ENCODE results near the gene GABARAPL2. TPM values are rescaled to one million over a fixed set of nuclear protein-coding genes. Genes with fewer than 3 reads are reported as not detected.
"Not testable (repeated sequence)": the region's sequence is repeated elsewhere in the genome, so short reads cannot be mapped to it uniquely, and the experiment has no call there.

Gene GABARAPL2
- total RNA-seq, 5 donors from 2014 or later (not counting 1 experiment from before 2014, with no cell fraction given), result 70.9 to 78.6 (median 76.4) TPM

GRCh38 chr16:75591927-75592326 lies 25.7 kb downstream of the GABARAPL2 start:
- H3K4me3 ChIP-seq (ENCODE audit: control insufficient read depth in 1 of 2, extremely low read depth in 1 of 2, low read length in 1 of 2); H3K27ac ChIP-seq (ENCODE audit: low read length); H3K4me1 Mint-ChIP-seq; H3K9me3 ChIP-seq; H3K4me3 Mint-ChIP-seq; H3K4me1 ChIP-seq (ENCODE audit: control insufficient read depth in 1 of 2, extremely low read depth in 1 of 2, insufficient read depth in 2 of 2, low read length in 2 of 2); H3K27me3 Mint-ChIP-seq; H3K27ac Mint-ChIP-seq; CTCF ChIA-PET; H3K27me3 ChIP-seq (replicated peaks in 1 of 2; ENCODE audit: control insufficient read depth in 2 of 2, extremely low read depth in 1 of 2, insufficient read depth in 2 of 2, low read length in 1 of 2); ATAC-seq (replicated peaks in 1 of 4); DNase-seq; H3K9me3 Mint-ChIP-seq: not testable (repeated sequence)
- peaks cover 22% of the 10 kb centered on the region for H3K36me3 Mint-ChIP-seq
- peaks cover under 1 to 17% of the 10 kb centered on the region in 2 donors for H3K36me3 ChIP-seq (ENCODE audit: control insufficient read depth in 2 of 2, extremely low read depth in 1 of 2, insufficient read depth in 1 of 2, low read length in 1 of 2)
- 95% methylated on average over 6 of the region's 9 CpGs for WGBS (ENCODE audit: insufficient coverage)
- POLR2A ChIA-PET, result interaction anchor here in 1 of 2 donors (0.7 kb wide), 1 partner anchor 27 kb away, joined by 3 read pairs; no protein-coding TSS in a partner anchor

- DNase-seq (no peak), ATAC-seq (replicated peaks in 1 of 4) (no peak)
- Mint-ChIP-seq H3K36me3 (peaks cover 35% of the 10 kb centered on the region), H3K9me3 (peaks cover 0 to 5% (median 5%) of the 10 kb centered on the region in 3 donors), H3K27me3 (no peaks in the 10 kb centered on the region), H3K4me3 (no peak overlapping the region), H3K4me1 (peaks cover 7% of the 10 kb centered on the region in 3 donors), H3K27ac (no peak overlapping the region)
- Histone ChIP-seq H3K9me3 (no peaks in the 10 kb centered on the region), H3K4me1 (ENCODE audit: control insufficient read depth in 1 of 2, extremely low read depth in 1 of 2, insufficient read depth in 2 of 2, low read length in 2 of 2) (no peaks in the 10 kb centered on the region), H3K36me3 (ENCODE audit: control insufficient read depth in 2 of 2, extremely low read depth in 1 of 2, insufficient read depth in 1 of 2, low read length in 1 of 2) (peaks cover 5 to 18% of the 10 kb centered on the region in 2 donors), H3K27ac (ENCODE audit: low read length) (no peak overlapping the region), H3K4me3 (ENCODE audit: control insufficient read depth in 1 of 2, extremely low read depth in 1 of 2, low read length in 1 of 2) (no peak overlapping the region), H3K27me3 (replicated peaks in 1 of 2; ENCODE audit: control insufficient read depth in 2 of 2, extremely low read depth in 1 of 2, insufficient read depth in 2 of 2, low read length in 1 of 2) (no peaks in the 10 kb centered on the region)
- WGBS (ENCODE audit: insufficient coverage), result 89% methylated on average over 3 of the region's 6 CpGs
- ChIA-PET POLR2A (no interaction called here), CTCF (no interaction called here)
Measured at GRCh38 chr16:75593308-75593707, 27.1 kb downstream of the GABARAPL2 start.

DNA sequence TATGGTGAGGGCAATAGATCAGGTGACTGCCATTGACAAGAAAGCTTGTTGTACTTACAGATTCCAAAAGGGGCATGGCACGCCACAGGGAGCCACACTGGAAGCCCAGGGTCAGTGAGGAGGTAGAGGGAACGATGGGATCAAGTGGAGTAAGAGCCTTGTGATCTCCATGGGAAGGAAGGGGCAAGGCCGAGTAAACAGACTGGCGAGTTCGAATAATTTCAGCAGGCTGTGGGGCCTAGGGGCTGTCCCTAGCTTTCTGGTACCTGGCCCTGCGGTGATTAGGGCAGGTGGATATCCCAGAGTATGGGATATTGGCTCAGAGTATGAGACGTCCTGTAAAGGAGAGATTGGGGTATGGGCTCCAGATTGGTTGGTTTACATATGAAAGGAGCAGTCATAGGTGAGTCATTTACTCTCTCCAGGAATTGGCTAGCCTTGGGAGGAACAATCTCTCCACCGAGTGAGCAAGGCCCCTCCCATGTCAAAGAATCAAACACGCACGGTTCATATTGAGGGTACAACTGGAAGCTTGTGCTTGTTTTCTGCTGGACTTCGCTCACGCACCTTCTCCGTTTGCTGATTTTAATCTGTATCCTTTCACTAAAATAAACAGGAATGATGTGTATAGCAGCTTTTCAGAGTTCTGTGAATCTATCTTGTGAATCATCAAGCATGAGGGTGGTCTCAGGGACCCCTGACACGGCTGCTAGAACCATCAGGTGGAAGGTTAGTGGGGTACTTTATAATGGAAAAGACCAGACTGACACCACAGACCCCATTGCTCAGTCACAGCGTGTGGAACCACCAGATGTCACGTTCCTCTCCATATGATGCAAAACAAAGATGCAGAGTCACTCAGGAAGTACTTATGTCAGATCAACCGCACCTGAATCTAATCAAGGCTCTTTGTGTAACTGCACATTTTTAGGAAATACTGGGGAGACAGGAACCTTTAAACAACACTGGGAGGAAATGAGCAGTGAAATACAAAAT lies 27.9 kb downstream of the GABARAPL2 start:
- Histone ChIP-seq H3K27me3 (replicated peaks in 1 of 2; ENCODE audit: control insufficient read depth in 2 of 2, extremely low read depth in 1 of 2, insufficient read depth in 2 of 2, low read length in 1 of 2) (no peaks in the 10 kb centered on the region), H3K27ac (ENCODE audit: low read length) (no peak overlapping the region), H3K4me3 (ENCODE audit: control insufficient read depth in 1 of 2, extremely low read depth in 1 of 2, low read length in 1 of 2) (no peak overlapping the region), H3K36me3 (ENCODE audit: control insufficient read depth in 2 of 2, extremely low read depth in 1 of 2, insufficient read depth in 1 of 2, low read length in 1 of 2) (peaks cover 9 to 18% of the 10 kb centered on the region in 2 donors), H3K9me3 (no peaks in the 10 kb centered on the region), H3K4me1 (ENCODE audit: control insufficient read depth in 1 of 2, extremely low read depth in 1 of 2, insufficient read depth in 2 of 2, low read length in 2 of 2) (no peaks in the 10 kb centered on the region)
- Mint-ChIP-seq H3K9me3 (peaks cover 0 to 5% (median 5%) of the 10 kb centered on the region in 3 donors), H3K27me3 (no peaks in the 10 kb centered on the region), H3K4me1 (peaks cover 7% of the 10 kb centered on the region in 3 donors), H3K27ac (peak overlapping the region; percentile 5 to 14), H3K4me3 (no peak overlapping the region), H3K36me3 (peaks cover 33% of the 10 kb centered on the region)
- ATAC-seq (replicated peaks in 1 of 4), result no peak
- POLR2A ChIA-PET, result no interaction called here
- no peak for DNase-seq
- 83% methylated on average over 9 of the region's 17 CpGs for WGBS (ENCODE audit: insufficient coverage)
- CTCF ChIA-PET, result interaction anchor here in 1 of 2 donors (0.7 kb wide), 1 partner anchor 76 kb away, joined by 3 read pairs; no protein-coding TSS in a partner anchor

DNA sequence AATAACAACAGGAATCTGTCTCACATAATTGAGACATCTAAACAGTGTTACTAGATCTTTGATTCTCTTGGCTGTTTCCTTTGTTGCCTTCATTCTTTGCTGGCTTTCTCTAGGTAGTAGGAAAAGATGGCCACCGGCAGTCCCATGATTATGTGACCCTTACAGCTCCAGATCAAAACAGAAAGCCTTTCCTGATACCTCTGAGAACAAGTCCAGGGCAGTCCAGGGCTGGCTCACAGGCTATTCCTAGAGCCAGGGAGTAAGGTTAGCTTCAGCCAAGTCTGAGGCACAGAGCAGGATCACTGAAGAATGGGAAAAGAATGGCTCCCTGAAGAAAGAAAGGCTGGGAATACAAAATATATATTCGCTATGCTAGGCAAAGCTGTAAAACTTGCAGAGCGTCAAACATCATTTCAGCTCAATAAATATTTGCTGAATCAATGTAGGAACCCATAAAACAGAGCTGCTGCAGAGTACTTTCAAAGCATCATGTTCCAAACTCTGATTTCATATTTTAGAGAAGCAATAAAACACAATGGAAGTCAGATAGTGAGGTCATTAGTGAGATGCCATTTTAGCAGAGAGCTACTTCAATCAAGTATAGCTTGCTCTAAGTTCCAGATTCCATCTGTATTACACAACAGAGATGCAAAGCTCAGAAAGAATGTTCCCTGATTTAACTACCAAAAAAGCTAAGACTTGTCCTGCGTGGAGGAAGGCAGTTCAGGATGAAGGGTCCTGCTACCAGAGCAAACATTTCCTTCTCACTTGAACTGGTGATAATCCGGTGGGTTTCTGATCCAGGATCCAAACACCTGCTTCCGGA lies 33.5 kb downstream of the GABARAPL2 start:
- CTCF ChIA-PET, result interaction anchor here in 1 of 2 donors (0.6 kb wide), 1 partner anchor 1043 kb away, joined by 3 read pairs; no protein-coding TSS in a partner anchor
- H3K36me3 Mint-ChIP-seq, result peaks cover 58% of the 10 kb centered on the region
- DNase-seq (no peak), ATAC-seq (replicated peaks in 1 of 4) (no peak)
- peaks cover 2 to 3% (median 3%) of the 10 kb centered on the region in 3 donors for H3K4me1 Mint-ChIP-seq
- 92% methylated on average over 2 of the region's 6 CpGs for WGBS (ENCODE audit: insufficient coverage)
- no peaks in the 10 kb centered on the region for H3K27me3 ChIP-seq (replicated peaks in 1 of 2; ENCODE audit: control insufficient read depth in 2 of 2, extremely low read depth in 1 of 2, insufficient read depth in 2 of 2, low read length in 1 of 2)
- no peaks in the 10 kb centered on the region for H3K27me3 Mint-ChIP-seq
- no peak overlapping the region for H3K4me3 ChIP-seq (ENCODE audit: control insufficient read depth in 1 of 2, extremely low read depth in 1 of 2, low read length in 1 of 2)
- peaks cover 5 to 16% (median 6%) of the 10 kb centered on the region in 3 donors for H3K9me3 Mint-ChIP-seq
- no peak overlapping the region for H3K4me3 Mint-ChIP-seq
- no peaks in the 10 kb centered on the region for H3K4me1 ChIP-seq (ENCODE audit: control insufficient read depth in 1 of 2, extremely low read depth in 1 of 2, insufficient read depth in 2 of 2, low read length in 2 of 2)
- H3K9me3 ChIP-seq, result peaks cover 2% of the 10 kb centered on the region
- no peak overlapping the region for H3K27ac ChIP-seq (ENCODE audit: low read length)
- peaks cover 29 to 50% of the 10 kb centered on the region in 2 donors for H3K36me3 ChIP-seq (ENCODE audit: control insufficient read depth in 2 of 2, extremely low read depth in 1 of 2, insufficient read depth in 1 of 2, low read length in 1 of 2)
- POLR2A ChIA-PET, result no interaction called here
- H3K27ac Mint-ChIP-seq, result no peak overlapping the region

DNA sequence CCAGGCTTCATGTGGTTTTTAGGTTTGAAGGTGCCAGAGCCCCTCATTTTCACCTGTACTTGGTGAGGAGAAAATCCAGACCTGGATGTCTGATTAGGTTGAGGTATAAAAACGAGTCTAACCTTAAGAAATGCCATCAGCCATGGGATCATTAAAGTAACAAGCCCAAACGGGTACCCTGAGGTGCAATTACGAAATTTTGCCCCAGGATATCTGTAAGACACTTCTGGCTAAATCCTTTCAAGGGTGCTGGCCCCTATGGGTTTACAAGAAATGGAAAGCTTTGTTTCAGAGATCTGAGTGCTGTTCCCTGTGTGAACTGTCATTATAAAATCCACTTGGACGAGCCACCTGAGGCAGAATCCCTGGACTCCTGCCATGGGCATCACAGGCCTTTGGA lies 37.1 kb downstream of the GABARAPL2 start:
- no peaks in the 10 kb centered on the region for H3K27me3 Mint-ChIP-seq
- H3K4me3 Mint-ChIP-seq, result no peak overlapping the region
- ChIA-PET CTCF (no interaction called here), POLR2A (no interaction called here)
- Histone ChIP-seq H3K27me3 (replicated peaks in 1 of 2; ENCODE audit: control insufficient read depth in 2 of 2, extremely low read depth in 1 of 2, insufficient read depth in 2 of 2, low read length in 1 of 2) (no peaks in the 10 kb centered on the region), H3K4me3 (ENCODE audit: control insufficient read depth in 1 of 2, extremely low read depth in 1 of 2, low read length in 1 of 2) (no peak overlapping the region), H3K4me1 (ENCODE audit: control insufficient read depth in 1 of 2, extremely low read depth in 1 of 2, insufficient read depth in 2 of 2, low read length in 2 of 2) (no peaks in the 10 kb centered on the region), H3K36me3 (ENCODE audit: control insufficient read depth in 2 of 2, extremely low read depth in 1 of 2, insufficient read depth in 1 of 2, low read length in 1 of 2) (peaks cover 24 to 66% of the 10 kb centered on the region in 2 donors), H3K27ac (ENCODE audit: low read length) (no peak overlapping the region), H3K9me3 (peaks cover 2% of the 10 kb centered on the region)
- peaks cover 58% of the 10 kb centered on the region for H3K36me3 Mint-ChIP-seq
- ATAC-seq (replicated peaks in 1 of 4) (no peak), DNase-seq (no peak)
- H3K9me3 Mint-ChIP-seq, result peaks cover 0 to 10% (median 6%) of the 10 kb centered on the region in 3 donors
- H3K27ac Mint-ChIP-seq, result no peak overlapping the region
- 88% methylated on average over 3 of the region's 4 CpGs for WGBS (ENCODE audit: insufficient coverage)
- H3K4me1 Mint-ChIP-seq, result peaks cover 0 to 5% (median 2%) of the 10 kb centered on the region in 3 donors

DNA sequence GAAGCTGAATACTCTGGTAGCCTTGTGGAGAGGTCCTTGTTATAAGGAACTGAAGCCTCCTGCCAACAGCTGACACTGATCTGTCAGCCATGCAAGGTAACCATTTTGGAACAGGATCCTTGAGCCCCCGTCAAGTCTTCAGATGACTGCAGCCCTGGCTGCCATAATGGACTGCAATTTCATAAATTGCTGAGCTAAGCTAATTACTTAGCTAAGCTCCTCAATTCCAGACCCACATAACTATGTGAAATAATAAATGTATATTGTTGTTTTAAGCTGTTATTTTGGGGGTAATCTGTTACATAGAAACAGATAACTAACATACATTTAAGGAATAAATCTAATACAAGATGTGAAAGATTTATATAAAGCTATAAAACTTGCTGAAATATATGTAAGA lies 40.3 kb downstream of the GABARAPL2 start:
- no peak for DNase-seq
- Mint-ChIP-seq H3K36me3 (peaks cover 46% of the 10 kb centered on the region), H3K27ac (no peak overlapping the region), H3K9me3 (peaks cover 0 to 10% (median 6%) of the 10 kb centered on the region in 3 donors), H3K4me1 (peaks cover 0 to 8% (median 5%) of the 10 kb centered on the region in 3 donors), H3K27me3 (no peaks in the 10 kb centered on the region), H3K4me3 (no peak overlapping the region)
- no peak overlapping the region for H3K4me3 ChIP-seq (ENCODE audit: control insufficient read depth in 1 of 2, extremely low read depth in 1 of 2, low read length in 1 of 2)
- peaks cover 0 to 4% of the 10 kb centered on the region in 2 experiments for H3K4me1 ChIP-seq (ENCODE audit: control insufficient read depth in 1 of 2, extremely low read depth in 1 of 2, insufficient read depth in 2 of 2, low read length in 2 of 2)
- H3K36me3 ChIP-seq (ENCODE audit: control insufficient read depth in 2 of 2, extremely low read depth in 1 of 2, insufficient read depth in 1 of 2, low read length in 1 of 2), result peaks cover 20 to 71% of the 10 kb centered on the region in 2 donors
- ChIA-PET POLR2A (no interaction called here), CTCF (interaction anchor here in 1 of 2 donors (1.0 kb wide), 1 partner anchor 15 kb away, joined by 4 read pairs; no protein-coding TSS in a partner anchor)
- no peaks in the 10 kb centered on the region for H3K27me3 ChIP-seq (replicated peaks in 1 of 2; ENCODE audit: control insufficient read depth in 2 of 2, extremely low read depth in 1 of 2, insufficient read depth in 2 of 2, low read length in 1 of 2)
- ATAC-seq (replicated peaks in 1 of 4), result no peak
- H3K27ac ChIP-seq (ENCODE audit: low read length), result no peak overlapping the region
- no CpG with 5 or more reads among the region's 1 CpG for whole genome bisulfite sequencing (ENCODE audit: insufficient coverage)
- peaks cover 2% of the 10 kb centered on the region for H3K9me3 ChIP-seq

Measured in T-cell (primary cell).